Liver (tissue), 9 donors: Measurements from ENCODE around the gene STRN. TPM values are rescaled to one million over a fixed set of nuclear protein-coding genes. Genes with fewer than 3 reads are reported as not detected.

ENCODE experiments used
- DNase-seq: peaks from one replicate; pipeline ENCODE4 v3.0.0-alpha.2; 2017; ENCODE audit warnings: low spot score
- H3K27ac ChIP-seq, 2 donors: one replicate each; pipeline ENCODE4 v1.7.0; 2013; ENCODE audit warnings: inconsistent platforms in 2 of 2, low read length in 2 of 2, control low read depth in 1 of 2, low read depth in 1 of 2, mild to moderate bottlenecking in 1 of 2
- H3K27me3 ChIP-seq, 4 donors: one replicate each; pipeline versions ENCODE4 v1.6.1 to v1.7.0; 2013; ENCODE audit warnings: low read length in 3 of 4, inconsistent platforms in 1 of 4, mild to moderate bottlenecking in 1 of 4, moderate library complexity in 1 of 4; ENCODE audit not compliant: control insufficient read depth in 4 of 4, insufficient read depth in 4 of 4
- H3K36me3 ChIP-seq, 4 donors: one replicate each; pipeline versions ENCODE4 v1.6.1 to v1.7.0; 2013; ENCODE audit warnings: low read length in 3 of 4, mild to moderate bottlenecking in 3 of 4, low read depth in 1 of 4, moderate library complexity in 1 of 4; ENCODE audit not compliant: control insufficient read depth in 4 of 4, insufficient read depth in 3 of 4
- H3K4me1 ChIP-seq, 4 donors: one replicate each; pipeline versions ENCODE4 v1.6.1 to v1.7.0; 2013; ENCODE audit warnings: low read length in 3 of 4, mild to moderate bottlenecking in 3 of 4, moderate library complexity in 1 of 4; ENCODE audit not compliant: control insufficient read depth in 4 of 4, insufficient read depth in 4 of 4
- H3K4me3 ChIP-seq, 3 donors: one replicate each; pipeline versions ENCODE4 v1.6.1 to v1.7.0; 2013; ENCODE audit warnings: low read length in 3 of 3, control low read depth in 1 of 3, low read depth in 1 of 3, mild to moderate bottlenecking in 1 of 3
- H3K9ac ChIP-seq, 2 donors: one replicate each; pipeline ENCODE4 v1.7.0; 2013; ENCODE audit warnings: low read length in 2 of 2, mild to moderate bottlenecking in 2 of 2, moderate library complexity in 2 of 2, control low read depth in 1 of 2, low read depth in 1 of 2
- H3K9me3 ChIP-seq, 4 donors: one replicate each; pipeline versions ENCODE4 v1.6.1 to v1.7.0; 2013; ENCODE audit warnings: low read length in 3 of 4; ENCODE audit not compliant: control insufficient read depth in 4 of 4
- FOXA1 ChIP-seq: IDR thresholded peaks from 2 replicates; pipeline ENCODE4 v1.6.1; 2016; ENCODE audit warnings: antibody characterized with exemption
- FOXA2 ChIP-seq: IDR thresholded peaks from 2 replicates; pipeline ENCODE4 v1.6.1; 2016; ENCODE audit warnings: antibody characterized with exemption
- GABPA ChIP-seq, 2 donors: IDR thresholded peaks in 1 of 2; conservative IDR thresholded peaks in 1 of 2; 2 replicates each; pipeline ENCODE4 v1.6.1; 2016; ENCODE audit warnings: antibody characterized with exemption in 2 of 2, mild to moderate bottlenecking in 1 of 2, moderate library complexity in 1 of 2
- HNF4A ChIP-seq, 2 donors: conservative IDR thresholded peaks; 2 replicates each; pipeline ENCODE4 v1.6.1; 2016; ENCODE audit warnings: antibody characterized with exemption in 2 of 2, mild to moderate bottlenecking in 2 of 2
- JUND ChIP-seq, 2 donors: IDR thresholded peaks; 2 replicates each; pipeline ENCODE4 v1.6.1; 2016; ENCODE audit warnings: antibody characterized with exemption in 2 of 2
- NR2F2 ChIP-seq: IDR thresholded peaks from 2 replicates; pipeline ENCODE4 v1.6.1; 2016; ENCODE audit warnings: antibody characterized with exemption
- RAD21 ChIP-seq, 2 donors: IDR thresholded peaks; 2 replicates each; pipeline ENCODE4 v1.6.1; 2016; ENCODE audit warnings: antibody characterized with exemption in 2 of 2, mild to moderate bottlenecking in 2 of 2
- RXRA ChIP-seq, 2 donors: IDR thresholded peaks; 2 replicates each; pipeline ENCODE4 v1.6.1; 2017 to 2018; ENCODE audit warnings: antibody characterized with exemption in 2 of 2, mild to moderate bottlenecking in 1 of 2
- SP1 ChIP-seq: IDR thresholded peaks from 2 replicates; pipeline ENCODE4 v1.6.1; 2018; ENCODE audit warnings: antibody characterized with exemption, mild to moderate bottlenecking
- YY1 ChIP-seq: IDR thresholded peaks from 2 replicates; pipeline ENCODE4 v1.6.1; 2016; ENCODE audit warnings: antibody characterized with exemption, mild to moderate bottlenecking
- WGBS: extraction: QIAGEN DNeasy Blood & Tissue Kit; methylation state at CpG from one replicate; pipeline ENCODE4 v1.1.7; 2013; 5-methylcytosine and 5-hydroxymethylcytosine counted together
- polyA plus RNA-seq, 2 donors: library from polyadenylated mRNA; stranded (reverse) in 1 of 2; unstranded in 1 of 2; fragments of 200-250 nt in 1 of 2; fragments of >200 nt in 1 of 2; fragmentation: Nextera tagmentation in 1 of 2; extraction: Ambion mirVana in 1 of 2; gene quantifications; one replicate each; pipeline versions ENCODE4 v1.2.1 to v1.2.3, GENCODE V29; 2013 to 2015
- total RNA-seq, 2 donors: library from RNA; depleted of rRNA; stranded (reverse); fragments of >200 nt; gene quantifications; one replicate each; pipeline ENCODE4 v1.2.3, GENCODE V29; 2014
- TF ChIP-seq, protein P1 (sequence below): IDR thresholded peaks from 2 replicates; pipeline ENCODE4 v1.6.1; 2016; ENCODE audit warnings: antibody characterized with exemption
- TF ChIP-seq, protein P2 (sequence below): IDR thresholded peaks from 2 replicates; pipeline ENCODE4 v1.6.1; 2016; ENCODE audit warnings: antibody characterized with exemption, mild to moderate bottlenecking
- TF ChIP-seq, protein P3 (sequence below): IDR thresholded peaks from 2 replicates; pipeline ENCODE4 v1.6.1; 2016; ENCODE audit warnings: antibody characterized with exemption
- TF ChIP-seq, protein P4 (sequence below): IDR thresholded peaks from 2 replicates; pipeline ENCODE4 v1.6.1; 2016; ENCODE audit warnings: antibody characterized with exemption
- TF ChIP-seq, protein P5 (sequence below): fragments of 150-350 bp; IDR thresholded peaks from 2 replicates; pipeline ENCODE4 v1.5.1; 2017; ENCODE audit warnings: improper control_type of control experiment, low read depth, low read length; ENCODE audit not compliant: missing input control
- donor health status: healthy.
- donor health status: healthy.
- donor health status: healthy.
- donor health status: healthy.
- donor health status: healthy.

The STRN gene
- total and polyA plus RNA-seq, 4 donors: 2.5 to 11.9 (median 5.6) TPM

DNA sequence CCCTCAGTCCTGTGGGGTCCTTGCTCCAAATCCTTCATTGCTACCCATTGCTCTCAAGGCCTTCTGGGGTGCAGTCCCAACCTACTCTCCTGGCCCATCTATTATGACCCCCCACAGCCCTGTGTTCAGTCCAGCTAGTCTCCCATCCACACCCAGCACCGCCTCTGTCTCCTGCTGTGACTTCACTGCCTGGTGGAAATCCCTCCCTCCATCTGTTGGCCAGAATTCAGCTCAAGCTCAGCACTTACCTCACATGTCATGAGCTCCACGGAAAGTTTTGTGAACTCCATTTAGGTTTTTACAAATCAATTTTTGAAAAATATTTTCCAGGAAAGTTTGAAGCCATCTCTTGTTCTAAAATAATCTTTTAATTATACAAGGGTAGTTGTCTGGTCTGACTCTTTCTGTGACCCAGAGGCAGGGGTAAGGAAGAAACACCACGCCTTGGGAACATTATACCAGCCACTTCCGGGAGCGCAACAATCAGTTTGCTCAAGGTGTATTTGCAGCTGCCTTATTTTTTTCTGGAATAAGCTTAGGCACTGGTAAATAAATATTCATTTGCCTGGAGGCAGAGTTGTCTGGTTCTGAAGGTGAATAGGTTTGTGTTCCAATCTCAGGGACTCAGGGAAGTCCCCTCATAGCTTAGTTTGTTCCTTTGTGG lies 159.0 kb downstream of the STRN start:
- no peak overlapping the region for H3K4me3 ChIP-seq
- H3K27me3 ChIP-seq: no peaks in the 10 kb centered on the region
- H3K9ac ChIP-seq: no peak overlapping the region
- TF ChIP-seq, protein P1, sequence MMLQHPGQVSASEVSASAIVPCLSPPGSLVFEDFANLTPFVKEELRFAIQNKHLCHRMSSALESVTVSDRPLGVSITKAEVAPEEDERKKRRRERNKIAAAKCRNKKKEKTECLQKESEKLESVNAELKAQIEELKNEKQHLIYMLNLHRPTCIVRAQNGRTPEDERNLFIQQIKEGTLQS: no peak
- H3K27ac ChIP-seq: no peak overlapping the region
- 88% methylated on average over 5 of the region's 5 CpGs for WGBS
- no peaks in the 10 kb centered on the region for H3K4me1 ChIP-seq
- no peaks in the 10 kb centered on the region for H3K36me3 ChIP-seq
- no peak for DNase-seq
- H3K9me3 ChIP-seq: no peaks in the 10 kb centered on the region

DNA sequence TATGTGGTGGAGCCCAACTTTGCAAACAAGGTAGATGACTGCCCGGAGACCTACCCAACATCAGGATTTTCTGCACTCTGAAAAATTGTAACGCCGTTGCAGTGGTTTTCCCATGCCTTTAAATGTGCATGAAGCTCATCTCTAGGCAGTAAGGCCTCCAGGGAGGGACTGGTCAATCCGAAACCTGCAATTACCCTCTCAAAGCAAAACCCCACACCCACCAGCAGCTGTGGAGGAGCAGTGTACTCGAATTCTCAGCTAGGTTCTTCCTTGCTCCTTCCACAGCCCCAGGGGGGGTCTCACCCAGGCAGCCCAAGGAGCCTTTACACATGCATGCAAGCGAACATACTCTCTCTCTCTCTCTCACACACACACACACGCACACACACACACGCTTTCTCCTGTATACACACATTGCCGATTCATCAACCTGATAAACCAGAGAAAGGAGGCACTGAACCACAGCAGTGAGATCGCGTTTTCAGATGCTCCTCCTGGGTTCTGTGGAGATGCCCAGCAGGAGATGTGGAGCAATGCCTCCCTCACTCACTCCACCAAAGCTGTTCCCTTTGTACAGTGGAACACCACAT lies 160.6 kb downstream of the STRN start:
- H3K36me3 ChIP-seq: no peaks in the 10 kb centered on the region
- H3K4me1 ChIP-seq: no peaks in the 10 kb centered on the region
- no peak for DNase-seq
- no peak overlapping the region for H3K9ac ChIP-seq
- H3K27ac ChIP-seq: no peak overlapping the region
- H3K4me3 ChIP-seq: no peak overlapping the region
- TF ChIP-seq, protein P2, sequence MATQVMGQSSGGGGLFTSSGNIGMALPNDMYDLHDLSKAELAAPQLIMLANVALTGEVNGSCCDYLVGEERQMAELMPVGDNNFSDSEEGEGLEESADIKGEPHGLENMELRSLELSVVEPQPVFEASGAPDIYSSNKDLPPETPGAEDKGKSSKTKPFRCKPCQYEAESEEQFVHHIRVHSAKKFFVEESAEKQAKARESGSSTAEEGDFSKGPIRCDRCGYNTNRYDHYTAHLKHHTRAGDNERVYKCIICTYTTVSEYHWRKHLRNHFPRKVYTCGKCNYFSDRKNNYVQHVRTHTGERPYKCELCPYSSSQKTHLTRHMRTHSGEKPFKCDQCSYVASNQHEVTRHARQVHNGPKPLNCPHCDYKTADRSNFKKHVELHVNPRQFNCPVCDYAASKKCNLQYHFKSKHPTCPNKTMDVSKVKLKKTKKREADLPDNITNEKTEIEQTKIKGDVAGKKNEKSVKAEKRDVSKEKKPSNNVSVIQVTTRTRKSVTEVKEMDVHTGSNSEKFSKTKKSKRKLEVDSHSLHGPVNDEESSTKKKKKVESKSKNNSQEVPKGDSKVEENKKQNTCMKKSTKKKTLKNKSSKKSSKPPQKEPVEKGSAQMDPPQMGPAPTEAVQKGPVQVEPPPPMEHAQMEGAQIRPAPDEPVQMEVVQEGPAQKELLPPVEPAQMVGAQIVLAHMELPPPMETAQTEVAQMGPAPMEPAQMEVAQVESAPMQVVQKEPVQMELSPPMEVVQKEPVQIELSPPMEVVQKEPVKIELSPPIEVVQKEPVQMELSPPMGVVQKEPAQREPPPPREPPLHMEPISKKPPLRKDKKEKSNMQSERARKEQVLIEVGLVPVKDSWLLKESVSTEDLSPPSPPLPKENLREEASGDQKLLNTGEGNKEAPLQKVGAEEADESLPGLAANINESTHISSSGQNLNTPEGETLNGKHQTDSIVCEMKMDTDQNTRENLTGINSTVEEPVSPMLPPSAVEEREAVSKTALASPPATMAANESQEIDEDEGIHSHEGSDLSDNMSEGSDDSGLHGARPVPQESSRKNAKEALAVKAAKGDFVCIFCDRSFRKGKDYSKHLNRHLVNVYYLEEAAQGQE: no peak
- TF ChIP-seq RXRA (IDR thresholded peaks at IDR 0.05) (no peak), NR2F2 (no peak), JUND (IDR thresholded peaks at IDR 0.05) (no peak), FOXA1 (no peak), HNF4A (conservative IDR thresholded peaks at IDR 0.05) (no peak), RAD21 (IDR thresholded peaks at IDR 0.05) (no peak), SP1 (no peak), GABPA (IDR thresholded peaks at IDR 0.05 in 1 of 2, conservative IDR thresholded peaks at IDR 0.05 in 1 of 2) (no peak), FOXA2 (no peak), YY1 (no peak)
- TF ChIP-seq, protein P3, sequence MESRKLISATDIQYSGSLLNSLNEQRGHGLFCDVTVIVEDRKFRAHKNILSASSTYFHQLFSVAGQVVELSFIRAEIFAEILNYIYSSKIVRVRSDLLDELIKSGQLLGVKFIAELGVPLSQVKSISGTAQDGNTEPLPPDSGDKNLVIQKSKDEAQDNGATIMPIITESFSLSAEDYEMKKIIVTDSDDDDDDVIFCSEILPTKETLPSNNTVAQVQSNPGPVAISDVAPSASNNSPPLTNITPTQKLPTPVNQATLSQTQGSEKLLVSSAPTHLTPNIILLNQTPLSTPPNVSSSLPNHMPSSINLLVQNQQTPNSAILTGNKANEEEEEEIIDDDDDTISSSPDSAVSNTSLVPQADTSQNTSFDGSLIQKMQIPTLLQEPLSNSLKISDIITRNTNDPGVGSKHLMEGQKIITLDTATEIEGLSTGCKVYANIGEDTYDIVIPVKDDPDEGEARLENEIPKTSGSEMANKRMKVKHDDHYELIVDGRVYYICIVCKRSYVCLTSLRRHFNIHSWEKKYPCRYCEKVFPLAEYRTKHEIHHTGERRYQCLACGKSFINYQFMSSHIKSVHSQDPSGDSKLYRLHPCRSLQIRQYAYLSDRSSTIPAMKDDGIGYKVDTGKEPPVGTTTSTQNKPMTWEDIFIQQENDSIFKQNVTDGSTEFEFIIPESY: no peak
- TF ChIP-seq, protein P4, sequence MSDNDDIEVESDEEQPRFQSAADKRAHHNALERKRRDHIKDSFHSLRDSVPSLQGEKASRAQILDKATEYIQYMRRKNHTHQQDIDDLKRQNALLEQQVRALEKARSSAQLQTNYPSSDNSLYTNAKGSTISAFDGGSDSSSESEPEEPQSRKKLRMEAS: no peak
- TF ChIP-seq, protein P5, sequence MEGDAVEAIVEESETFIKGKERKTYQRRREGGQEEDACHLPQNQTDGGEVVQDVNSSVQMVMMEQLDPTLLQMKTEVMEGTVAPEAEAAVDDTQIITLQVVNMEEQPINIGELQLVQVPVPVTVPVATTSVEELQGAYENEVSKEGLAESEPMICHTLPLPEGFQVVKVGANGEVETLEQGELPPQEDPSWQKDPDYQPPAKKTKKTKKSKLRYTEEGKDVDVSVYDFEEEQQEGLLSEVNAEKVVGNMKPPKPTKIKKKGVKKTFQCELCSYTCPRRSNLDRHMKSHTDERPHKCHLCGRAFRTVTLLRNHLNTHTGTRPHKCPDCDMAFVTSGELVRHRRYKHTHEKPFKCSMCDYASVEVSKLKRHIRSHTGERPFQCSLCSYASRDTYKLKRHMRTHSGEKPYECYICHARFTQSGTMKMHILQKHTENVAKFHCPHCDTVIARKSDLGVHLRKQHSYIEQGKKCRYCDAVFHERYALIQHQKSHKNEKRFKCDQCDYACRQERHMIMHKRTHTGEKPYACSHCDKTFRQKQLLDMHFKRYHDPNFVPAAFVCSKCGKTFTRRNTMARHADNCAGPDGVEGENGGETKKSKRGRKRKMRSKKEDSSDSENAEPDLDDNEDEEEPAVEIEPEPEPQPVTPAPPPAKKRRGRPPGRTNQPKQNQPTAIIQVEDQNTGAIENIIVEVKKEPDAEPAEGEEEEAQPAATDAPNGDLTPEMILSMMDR: no peak
- 90% methylated on average over 11 of the region's 11 CpGs for WGBS
- no peaks in the 10 kb centered on the region for H3K9me3 ChIP-seq
- no peaks in the 10 kb centered on the region for H3K27me3 ChIP-seq
